Measurements from ENCODE around the gene SYNE2.

DNA sequence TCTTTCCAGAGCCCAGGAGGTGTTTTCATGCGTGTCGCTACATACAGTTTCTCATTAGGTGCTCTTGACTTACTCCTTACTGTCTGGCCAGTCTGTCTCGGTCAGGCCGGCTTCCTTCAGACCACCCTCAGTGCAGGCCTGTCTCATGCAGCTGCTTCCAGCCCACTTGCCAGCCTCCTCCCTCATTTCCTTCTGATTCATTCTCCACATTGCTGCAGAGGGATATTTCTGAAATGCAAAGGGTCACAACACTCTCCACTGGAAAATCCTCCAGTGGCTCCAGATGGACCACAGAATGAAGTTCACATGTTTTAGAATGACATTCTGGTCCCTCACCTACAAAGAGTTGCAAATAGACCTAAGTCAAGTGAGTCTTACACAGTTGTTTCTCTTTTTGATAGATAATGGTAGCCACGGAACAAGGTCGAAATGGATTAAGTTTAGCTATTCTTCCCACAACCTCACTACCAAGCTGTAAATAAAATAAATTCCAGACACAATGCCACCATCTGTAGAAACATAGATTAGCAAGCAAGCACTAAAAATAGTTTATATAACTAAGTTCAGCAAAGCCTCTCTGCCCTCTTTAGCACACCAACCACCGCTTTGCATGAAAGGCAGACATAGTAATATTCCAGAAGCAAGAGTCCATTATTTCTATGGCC is 294.5 kb downstream of the SYNE2 start:
- TF ChIP-seq, protein P1, sequence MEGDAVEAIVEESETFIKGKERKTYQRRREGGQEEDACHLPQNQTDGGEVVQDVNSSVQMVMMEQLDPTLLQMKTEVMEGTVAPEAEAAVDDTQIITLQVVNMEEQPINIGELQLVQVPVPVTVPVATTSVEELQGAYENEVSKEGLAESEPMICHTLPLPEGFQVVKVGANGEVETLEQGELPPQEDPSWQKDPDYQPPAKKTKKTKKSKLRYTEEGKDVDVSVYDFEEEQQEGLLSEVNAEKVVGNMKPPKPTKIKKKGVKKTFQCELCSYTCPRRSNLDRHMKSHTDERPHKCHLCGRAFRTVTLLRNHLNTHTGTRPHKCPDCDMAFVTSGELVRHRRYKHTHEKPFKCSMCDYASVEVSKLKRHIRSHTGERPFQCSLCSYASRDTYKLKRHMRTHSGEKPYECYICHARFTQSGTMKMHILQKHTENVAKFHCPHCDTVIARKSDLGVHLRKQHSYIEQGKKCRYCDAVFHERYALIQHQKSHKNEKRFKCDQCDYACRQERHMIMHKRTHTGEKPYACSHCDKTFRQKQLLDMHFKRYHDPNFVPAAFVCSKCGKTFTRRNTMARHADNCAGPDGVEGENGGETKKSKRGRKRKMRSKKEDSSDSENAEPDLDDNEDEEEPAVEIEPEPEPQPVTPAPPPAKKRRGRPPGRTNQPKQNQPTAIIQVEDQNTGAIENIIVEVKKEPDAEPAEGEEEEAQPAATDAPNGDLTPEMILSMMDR (IDR thresholded peaks at IDR 0.05; ENCODE audit: low read depth, low read length, poor library complexity, severe bottlenecking): no peak
- no peak for TF ChIP-seq EZH2phosphoT487 (IDR thresholded peaks at IDR 0.05; ENCODE audit: borderline replicate concordance, low read length)
